Pons (tissue), 1 donor: ENCODE data around the gene MAP2K7.
"Not testable (repeated sequence)": the region's sequence is repeated elsewhere in the genome, so short reads cannot be mapped to it uniquely, and the experiment has no call there.

Experiments
- DNase-seq: peaks from one replicate; pipeline ENCODE4 v3.0.0-alpha.2; 2016; ENCODE audit warnings: low spot score

MAP2K7 gene

GRCh38 chr19:7908078-7908699 is 4.5 kb downstream of the MAP2K7 start:
- DNase-seq = no peak

DNA sequence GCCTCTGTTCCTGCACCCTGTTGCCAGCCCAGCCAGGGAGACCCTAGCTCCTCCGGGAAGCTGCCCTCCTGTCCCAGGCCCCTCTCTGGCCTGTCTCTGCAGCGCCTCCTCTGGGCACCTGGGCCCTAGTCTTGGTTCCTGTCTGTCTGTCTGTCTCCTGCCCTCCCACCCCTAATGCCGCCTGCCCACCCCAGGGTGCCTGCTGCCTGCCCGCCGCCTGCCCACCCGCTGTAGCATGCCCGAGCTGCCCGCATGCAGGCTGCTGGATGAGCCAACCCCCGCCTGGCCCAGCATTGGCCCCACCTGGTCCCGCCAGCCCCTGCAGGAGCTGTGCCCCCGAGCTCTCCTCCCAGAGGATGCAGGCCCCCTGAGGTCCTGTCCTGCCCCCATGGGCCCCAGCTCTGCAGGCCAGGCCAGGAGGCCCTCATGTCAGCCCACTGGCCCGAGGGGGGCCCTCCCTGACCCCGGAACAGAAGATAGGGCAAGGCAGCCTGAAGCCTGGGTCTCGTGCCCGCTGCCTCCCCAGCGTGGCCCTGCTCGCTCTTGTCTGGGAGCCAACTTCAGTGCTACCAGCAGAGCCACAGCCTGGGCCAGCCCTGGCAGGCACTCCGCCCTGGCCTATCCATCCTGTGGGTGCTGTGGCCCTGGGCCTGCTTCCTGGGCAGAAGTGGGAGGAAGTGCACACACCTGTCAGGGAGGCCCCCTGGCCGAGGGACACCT is 5.2 kb downstream of the MAP2K7 start:
- no peak for DNase-seq

DNA sequence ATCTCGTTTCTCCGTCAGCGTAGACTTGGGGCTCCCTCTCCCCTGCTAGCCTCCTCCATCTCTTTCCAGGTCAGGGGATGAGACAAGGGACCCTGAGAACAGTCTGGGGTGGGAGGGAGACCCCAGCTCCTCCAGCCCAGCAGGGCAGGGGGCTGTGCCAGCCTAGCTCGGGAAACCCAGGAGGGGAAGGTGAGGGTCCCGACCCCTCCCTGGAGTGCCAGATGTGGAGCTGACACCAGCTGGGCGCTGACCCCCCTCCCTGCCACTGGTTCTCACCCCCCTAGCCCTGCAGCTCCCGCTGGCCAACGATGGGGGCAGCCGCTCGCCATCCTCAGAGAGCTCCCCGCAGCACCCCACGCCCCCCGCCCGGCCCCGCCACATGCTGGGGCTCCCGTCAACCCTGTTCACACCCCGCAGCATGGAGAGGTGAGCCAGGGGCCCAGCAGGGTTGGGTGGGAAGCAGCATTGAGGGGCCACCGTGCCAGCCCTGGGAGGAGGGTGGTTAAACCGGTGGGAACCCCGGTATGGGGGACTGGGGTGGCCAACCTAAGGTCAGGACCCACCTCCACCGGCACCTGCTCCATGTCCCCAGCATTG is 5.9 kb downstream of the MAP2K7 start:
- no peak for DNase-seq

DNA sequence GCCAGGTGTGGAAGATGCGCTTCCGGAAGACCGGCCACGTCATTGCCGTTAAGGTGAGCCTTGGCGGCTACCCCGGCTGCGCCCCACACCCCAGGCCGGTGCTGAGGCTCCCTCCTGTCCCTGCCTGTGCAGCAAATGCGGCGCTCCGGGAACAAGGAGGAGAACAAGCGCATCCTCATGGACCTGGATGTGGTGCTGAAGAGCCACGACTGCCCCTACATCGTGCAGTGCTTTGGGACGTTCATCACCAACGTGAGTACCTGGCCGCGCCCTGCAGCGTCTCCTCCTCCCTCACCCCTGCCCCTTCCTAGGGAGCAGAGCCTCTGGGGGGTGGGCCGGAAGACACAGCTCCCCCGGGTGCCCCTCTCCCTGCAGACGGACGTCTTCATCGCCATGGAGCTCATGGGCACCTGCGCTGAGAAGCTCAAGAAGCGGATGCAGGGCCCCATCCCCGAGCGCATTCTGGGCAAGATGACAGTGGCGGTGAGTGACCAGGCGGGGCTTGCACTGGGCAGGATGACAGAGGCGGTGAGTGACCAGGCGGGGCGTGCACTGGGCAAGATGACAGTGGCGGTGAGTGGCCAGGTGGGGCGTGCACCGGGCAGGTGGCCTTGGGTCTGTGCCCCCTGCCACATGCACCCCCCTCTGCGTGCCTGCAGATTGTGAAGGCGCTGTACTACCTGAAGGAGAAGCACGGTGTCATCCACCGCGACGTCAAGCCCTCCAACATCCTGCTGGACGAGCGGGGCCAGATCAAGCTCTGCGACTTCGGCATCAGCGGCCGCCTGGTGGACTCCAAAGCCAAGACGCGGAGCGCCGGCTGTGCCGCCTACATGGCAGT is 6.9 kb downstream of the MAP2K7 start:
- DNase-seq = no peak

DNA sequence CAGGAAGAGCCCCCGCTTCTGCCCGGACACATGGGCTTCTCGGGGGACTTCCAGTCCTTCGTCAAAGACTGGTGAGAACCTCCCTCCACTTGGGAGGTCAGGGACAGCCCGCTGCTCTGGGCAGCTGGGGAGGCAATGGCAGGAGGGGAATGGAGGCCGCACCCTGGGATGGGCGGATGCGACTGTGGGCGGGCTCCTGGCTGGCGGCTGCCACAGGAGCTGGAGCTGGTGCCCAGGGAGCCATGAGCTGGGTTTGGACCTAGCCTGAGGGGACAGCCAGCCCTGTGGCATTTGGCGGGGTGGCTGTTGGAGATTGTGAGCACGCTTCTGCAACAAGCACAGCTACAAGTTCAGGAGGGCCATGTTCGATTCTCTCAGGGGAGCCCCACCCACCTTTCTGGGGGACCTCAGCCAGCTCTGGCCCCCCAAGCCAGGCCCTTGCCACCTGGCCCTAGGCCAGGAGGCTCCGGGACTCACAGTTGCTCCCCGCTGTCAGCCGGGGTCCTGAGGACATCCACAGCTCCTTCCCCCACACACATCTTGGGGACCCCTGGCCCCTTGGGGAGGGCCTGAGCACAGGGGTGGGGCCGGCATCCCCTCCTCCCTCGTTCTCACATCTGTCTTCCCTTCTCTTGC is 7.9 kb downstream of the MAP2K7 start:
- DNase-seq = no peak

DNA sequence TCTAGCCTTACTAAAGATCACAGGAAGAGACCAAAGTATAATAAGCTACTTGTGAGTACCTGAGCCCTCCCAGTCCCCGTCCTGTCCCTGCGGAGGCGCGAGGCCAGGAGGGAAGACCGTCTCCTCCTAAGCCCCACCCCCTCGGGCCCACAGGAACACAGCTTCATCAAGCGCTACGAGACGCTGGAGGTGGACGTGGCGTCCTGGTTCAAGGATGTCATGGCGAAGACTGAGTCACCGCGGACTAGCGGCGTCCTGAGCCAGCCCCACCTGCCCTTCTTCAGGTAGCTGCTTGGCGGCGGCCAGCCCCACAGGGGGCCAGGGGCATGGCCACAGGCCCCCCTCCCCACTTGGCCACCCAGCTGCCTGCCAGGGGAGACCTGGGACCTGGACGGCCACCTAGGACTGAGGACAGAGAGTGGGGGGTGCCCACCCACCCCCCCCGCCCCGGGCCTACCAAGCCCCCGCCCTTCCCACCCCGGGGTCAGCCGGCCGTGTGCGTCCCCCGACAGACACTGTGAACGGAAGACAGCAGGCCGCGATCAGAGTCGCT is 8.5 kb downstream of the MAP2K7 start:
- DNase-seq = no peak

DNA sequence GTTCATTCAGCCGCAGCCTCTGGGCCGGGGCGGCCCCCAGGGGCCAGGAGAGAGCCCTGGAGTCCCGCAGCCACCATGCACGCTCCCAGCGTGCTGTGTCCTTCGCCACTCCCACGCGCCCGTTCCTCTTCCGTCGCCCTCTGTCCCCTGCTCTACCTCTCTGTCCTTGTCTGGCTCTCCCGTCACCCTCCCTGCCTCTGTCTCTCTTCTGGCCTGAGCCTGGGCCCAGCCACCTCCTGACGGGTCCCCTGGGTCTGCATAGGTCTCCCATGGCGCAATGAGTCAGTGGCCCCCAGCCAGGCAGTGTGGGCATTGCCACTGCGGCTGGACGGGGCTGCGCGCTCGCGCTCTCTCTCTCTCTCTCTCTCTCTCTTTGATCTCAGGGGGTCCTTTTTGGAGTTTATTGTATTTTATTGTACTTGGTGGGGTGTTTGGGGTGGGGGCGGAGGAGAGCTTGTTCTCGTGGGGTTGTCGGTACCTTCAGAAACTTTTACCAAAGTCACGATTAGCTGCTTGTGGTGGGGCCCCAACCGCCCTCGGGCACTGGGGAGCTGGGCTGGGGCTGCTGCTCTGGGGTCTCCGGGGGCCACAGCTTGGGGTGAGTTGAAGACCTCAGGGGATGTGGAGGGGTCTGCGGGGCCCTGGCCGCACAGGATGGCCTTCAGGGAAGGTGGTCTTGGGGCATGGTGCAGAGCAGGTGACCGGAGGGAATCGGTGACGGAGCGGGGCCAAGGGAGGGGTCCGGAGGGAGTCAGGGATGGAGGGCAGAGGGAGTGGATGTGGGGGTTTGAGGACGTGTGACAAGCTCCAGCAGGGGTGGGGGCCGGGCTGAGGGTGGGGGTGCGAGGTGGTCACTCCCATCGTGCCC is 9.3 kb downstream of the MAP2K7 start:
- no peak for DNase-seq

GRCh38 chr19:7913652-7914051 is 10.0 kb downstream of the MAP2K7 start:
- no peak for DNase-seq

DNA sequence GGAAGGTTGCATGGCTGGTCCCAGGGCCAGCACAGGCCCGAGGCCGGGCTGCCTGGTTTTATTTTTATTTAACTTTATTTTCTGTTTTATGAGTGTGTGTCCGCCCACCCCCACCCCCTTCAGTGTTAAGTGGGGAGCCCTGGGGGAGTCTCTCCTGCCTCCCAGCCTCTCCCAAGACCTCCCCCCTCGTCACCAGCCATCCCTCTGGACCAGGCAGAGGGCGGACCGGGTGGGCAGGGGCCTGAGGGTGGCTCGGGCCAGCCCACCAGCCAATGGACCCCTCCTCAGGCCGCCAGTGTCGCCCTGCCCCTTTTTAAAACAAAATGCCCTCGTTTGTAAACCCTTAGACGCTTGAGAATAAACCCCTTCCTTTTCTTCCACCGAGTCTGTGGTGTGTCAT is 10.4 kb downstream of the MAP2K7 start:
- DNase-seq = no peak

DNA sequence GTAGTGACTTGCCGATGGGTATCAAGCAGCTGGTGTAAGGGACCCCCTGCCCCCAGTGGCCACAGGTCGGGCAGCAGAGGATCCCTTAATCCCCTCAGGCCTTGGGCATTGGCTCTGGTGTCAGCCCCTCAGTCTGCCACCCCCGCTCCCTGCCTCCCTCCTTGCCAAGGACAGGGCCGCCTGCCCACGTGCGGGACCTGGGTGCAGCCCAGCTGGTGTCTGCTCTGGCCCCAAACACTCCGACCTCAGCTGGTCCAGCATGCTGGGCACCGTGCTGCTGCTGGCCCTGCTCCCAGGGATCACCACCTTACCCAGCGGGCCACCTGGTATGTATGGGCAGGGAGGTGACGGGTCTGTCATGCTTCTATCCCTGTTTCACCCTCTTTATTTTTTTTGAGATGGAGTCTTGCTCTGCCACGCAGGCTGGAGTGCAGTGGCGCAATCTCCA is 10.9 kb downstream of the MAP2K7 start, which contains the start of gene TGFBR3L:
TGFBR3L (plus strand) TSS at position 233 of the 448 bp plus-strand sequence.
- no peak for DNase-seq

DNA sequence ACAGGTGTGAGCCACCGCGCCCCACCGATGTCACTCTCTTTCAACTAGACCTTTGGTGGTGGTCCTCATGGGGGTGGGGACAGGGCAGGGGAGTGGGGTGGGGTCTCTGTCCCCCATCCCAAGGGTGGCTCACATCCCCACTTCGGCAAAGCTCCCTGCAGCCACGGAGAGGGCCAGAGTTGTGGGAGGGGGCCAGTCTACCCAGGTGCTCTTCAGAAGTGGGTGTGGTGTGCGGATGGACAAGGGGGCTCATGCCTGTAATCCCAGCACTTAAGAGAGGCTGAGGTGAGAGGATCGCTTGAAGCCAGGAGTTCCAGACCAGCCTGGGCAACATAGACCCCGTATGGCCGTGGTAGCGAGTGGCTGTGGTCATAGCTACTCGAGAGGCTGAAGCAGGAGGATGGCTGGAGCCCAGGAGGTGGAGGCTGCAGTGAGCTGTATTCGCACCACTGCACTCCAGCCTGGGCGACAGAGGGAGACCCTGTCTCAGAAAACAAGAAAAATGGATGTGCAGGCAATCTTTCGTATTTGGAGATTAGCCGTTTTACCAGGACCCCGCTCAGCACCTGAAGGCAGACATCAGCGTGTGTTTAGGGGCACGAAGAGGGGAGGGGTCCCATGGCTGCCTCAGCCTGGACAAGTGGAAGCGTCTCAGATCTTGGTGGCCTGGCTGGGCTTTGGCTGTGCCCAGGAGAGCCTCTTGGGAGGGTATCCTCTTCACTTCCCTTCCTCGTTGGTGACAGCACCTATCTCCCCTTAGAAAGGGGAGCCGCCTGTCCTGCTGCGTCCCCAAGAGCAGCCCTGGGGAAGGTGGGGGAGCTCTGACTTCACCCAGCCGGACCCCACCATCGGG is 11.8 kb downstream of the MAP2K7 start:
- DNase-seq = no peak

DNA sequence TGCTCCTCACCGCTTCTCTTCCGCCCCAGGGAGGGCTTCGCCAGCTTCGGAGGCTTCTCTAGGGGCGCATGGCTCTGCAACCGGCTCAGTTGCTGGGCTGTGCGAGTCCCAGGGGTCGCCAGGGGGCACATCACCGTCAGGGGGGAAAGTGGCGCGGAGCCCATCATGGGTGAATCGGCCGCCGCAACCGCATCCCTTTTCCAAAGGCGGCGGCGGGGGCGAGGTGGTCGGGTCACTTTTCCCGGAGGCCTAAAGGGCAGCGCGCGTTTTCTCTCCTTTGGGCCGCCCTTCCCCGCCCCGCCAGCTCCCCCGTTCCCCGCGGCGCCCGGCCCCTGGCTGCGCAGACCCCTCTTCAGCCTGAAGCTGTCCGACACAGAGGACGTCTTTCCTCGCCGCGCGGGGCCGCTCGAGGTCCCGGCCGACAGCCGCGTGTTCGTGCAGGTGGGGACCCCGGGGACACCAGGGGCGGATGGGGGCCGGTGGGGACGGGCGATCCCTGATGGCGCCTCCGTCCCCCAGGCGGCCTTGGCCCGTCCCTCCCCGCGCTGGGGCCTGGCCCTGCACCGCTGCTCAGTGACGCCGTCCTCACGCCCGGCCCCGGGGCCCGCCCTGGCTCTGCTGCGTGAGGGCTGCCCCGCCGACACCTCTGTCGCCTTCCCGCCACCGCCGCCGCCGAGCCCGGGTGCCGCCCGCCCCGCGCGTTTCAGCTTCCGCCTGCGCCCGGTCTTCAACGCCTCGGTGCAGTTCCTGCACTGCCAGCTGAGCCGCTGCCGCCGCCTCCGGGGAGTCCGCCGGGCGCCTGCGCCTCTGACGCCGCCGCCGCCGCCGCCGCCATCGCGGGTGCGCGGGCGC is 12.7 kb downstream of the MAP2K7 start:
- DNase-seq = no peak

DNA sequence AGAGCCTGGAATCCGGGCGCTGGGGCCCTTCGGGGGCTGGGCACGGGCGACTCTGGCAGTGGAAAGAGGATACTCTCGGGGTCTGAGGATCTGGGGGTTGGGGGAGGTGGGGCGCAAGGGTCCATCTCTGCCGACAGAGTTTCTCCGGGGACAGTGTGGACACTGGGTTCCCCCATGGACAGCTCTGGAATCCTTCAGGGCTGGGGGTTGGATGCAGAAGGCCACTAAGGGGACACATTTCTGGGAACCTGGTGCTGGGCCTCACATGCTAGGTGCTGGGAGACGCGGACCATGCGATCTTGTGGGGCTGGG is 13.2 kb downstream of the MAP2K7 start:
- no peak for DNase-seq

DNA sequence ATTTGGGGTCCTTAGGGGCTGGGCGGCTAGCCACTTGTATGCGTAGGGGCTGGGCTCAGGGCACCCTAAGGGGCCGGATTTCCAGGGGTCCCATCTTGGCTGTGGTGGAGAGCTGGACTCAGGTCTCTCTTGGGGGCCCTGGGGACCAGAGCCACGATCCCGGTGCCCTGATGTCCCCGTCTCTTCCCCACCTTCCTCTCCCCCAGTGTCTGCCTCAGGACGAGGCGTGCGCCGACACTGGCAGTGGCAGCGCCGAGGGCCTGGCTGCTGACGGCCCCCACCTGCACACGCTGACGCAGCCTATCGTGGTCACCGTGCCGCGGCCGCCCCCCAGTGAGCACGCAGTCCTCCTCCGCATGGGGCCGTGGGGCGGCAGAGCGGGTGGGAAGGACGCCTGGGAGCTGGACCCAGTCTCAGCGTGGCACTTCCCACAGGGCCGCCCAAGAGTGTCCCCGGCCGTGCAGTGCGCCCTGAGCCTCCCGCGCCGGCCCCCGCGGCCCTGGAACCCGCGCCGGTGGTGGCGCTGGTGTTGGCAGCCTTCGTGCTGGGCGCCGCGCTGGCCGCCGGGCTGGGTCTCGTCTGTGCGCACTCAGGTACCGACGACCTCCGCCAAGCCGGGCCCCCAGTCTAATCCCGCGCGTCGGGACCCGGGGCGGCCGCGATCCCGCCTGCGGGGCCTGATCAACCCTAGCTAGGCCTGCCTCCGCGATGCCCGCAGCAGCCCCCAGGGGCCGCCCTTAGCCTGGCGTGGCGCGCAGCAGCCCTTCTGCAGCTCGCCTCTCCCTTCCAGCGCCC is 13.8 kb downstream of the MAP2K7 start:
- DNase-seq = no peak

- not testable (repeated sequence) for DNase-seq
Measured at GRCh38 chr19:7918062-7918614, 14.5 kb downstream of the MAP2K7 start.

DNA sequence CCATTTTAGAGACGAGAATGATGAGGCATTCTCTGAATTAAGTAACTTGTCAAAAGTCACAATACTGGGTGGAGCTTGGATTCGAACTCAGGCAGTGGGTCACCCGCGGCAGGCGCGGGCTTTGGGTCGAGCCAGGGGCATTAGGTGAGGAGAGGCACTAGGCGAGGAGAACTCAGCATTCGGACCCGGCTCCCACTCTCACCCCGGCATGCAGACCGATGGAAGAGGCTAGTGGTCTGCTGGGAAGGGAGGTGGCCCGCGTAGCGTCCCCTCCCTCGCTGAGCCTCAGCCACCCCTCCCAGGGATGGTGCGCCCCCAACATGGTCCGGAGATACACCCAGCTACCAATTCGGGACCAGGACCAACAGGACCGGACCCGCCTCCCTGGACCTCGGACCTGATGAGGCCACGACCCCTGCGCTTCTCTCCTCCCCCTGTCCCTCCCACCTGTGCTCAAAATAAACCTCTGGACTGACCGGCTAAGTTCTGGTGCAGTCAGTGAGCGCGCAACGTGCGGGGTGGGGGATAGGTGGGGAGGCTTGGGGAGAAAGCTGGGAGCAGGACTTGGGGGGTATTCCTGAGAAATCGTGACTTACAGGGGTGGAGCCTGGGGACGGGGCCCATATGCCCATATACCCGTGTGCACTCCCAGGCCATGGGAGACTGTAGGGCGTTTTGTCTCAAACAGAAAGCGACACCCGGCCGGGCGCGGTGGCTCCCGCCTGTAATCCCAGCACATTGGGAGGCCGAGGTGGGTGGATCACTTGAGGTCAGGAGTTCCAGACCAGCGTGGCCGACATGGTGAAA is 15.1 kb downstream of the MAP2K7 start:
- DNase-seq = no peak
